ENCODE data around the gene ARHGEF4. TPM values are rescaled to one million over a fixed set of nuclear protein-coding genes. Genes with fewer than 3 reads are reported as not detected.

The ARHGEF4 gene
- total RNA-seq, 2 donors from 2014 or later = 0.77 to 1.5 TPM

DNA sequence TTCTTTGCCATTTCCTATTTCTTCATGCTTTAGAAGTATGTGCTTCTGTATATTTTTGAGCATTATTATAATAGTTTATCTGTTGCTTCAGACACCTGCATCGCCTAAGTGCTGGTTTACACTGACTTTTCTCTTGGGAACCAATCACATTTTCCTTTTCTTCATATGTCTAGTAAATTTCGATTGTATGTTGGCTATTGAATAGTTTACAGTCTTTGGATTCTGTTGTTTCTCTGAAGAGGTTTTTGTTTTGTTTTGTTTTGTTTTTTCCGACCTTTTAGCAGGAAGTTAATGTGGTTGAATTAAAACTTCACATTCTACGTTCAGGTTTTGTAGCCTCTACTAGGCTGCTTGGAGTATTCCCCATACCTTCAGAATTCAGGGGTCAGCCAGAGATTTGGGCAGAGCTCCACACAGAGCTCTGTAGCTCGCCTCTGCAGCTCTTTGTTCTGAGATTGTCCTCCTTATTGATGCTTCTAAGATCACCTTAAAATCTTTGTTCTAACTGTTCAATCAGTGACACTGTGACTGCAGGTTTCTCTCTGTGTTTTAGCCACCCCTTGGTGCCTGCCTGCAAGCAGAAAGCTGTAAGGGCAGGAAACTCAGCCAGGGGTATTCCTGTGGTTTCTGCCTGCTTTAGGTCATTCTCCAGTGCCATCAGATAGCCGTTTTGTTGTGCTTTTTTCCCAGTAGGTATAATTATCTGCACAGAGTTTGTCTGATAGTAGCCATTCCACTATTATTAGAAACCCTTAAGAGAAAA, 173.2 kb downstream of the ARHGEF4 start:
- ATAC-seq = no peak
- Mint-ChIP-seq H3K36me3 (ENCODE audit: low read depth) (no peaks in the 10 kb centered on the region), H3K4me3 (no peak overlapping the region), H3K27me3 (peaks cover 44% of the 10 kb centered on the region), H3K4me1 (peaks cover 10% of the 10 kb centered on the region), H3K27ac (no peak overlapping the region)
- no peaks in the 10 kb centered on the region for H3K9me3 ChIP-seq (ENCODE audit: control insufficient read depth, low read length, poor library complexity, severe bottlenecking)
- no peak for DNase-seq

DNA sequence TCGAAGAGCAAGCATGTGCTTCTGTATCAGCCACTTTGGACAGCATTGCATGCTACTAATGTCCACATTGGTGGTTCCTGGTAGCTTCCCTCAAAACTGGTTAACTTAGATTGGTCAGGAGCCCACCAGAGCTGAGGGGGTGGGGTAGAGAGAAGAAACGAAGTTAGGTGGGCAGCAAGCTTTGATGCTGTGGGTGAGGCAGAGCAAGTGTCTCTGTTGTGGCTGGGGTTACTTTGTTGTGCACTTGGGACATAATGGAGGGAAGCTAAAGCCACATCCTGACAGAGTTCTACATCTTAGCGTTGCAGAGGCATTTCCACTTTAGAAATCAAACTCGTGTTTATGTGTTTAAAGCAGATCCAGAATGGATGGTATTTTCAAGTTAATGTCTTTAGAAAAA, 173.9 kb downstream of the ARHGEF4 start:
- Mint-ChIP-seq H3K4me1 (peaks cover 10% of the 10 kb centered on the region), H3K4me3 (no peak overlapping the region), H3K27me3 (peaks cover 41% of the 10 kb centered on the region), H3K27ac (no peak overlapping the region), H3K36me3 (ENCODE audit: low read depth) (no peaks in the 10 kb centered on the region)
- no peaks in the 10 kb centered on the region for H3K9me3 ChIP-seq (ENCODE audit: control insufficient read depth, low read length, poor library complexity, severe bottlenecking)
- DNase-seq (no peak), ATAC-seq (peak; percentile 30)

- DNase-seq = no peak
- H3K9me3 ChIP-seq (ENCODE audit: control insufficient read depth, low read length, poor library complexity, severe bottlenecking) = no peaks in the 10 kb centered on the region
- Mint-ChIP-seq H3K27me3 (peaks cover 40% of the 10 kb centered on the region), H3K4me1 (peaks cover 10% of the 10 kb centered on the region), H3K27ac (no peak overlapping the region), H3K36me3 (ENCODE audit: low read depth) (no peaks in the 10 kb centered on the region), H3K4me3 (no peak overlapping the region)
- ATAC-seq = no peak
These were observed 174.8 kb downstream of the ARHGEF4 start for GRCh38 chr2:131011486-131011885.

DNA sequence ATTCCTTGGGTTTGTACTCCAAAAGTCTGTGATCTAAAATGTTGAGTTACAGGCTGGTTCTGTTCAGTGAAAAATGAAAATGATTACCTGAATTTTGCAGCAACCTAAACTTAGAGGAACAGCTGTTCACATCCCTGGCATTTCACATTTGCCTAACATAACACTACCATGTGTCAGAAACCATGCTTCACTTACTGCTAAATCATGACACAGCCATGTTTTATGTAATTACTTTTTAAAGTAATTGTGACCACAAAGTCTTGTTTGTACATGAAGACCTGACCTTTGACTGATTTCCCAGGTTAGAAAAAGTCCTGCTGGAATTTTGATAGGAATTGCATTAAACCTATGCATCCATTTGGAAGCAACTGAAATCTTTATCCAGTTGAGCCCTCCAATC, 177.4 kb downstream of the ARHGEF4 start:
- H3K27ac Mint-ChIP-seq = no peak overlapping the region
- no peak for DNase-seq
- H3K27me3 Mint-ChIP-seq = peaks cover 49% of the 10 kb centered on the region
- H3K4me3 Mint-ChIP-seq = no peak overlapping the region
- H3K4me1 Mint-ChIP-seq = peaks cover 15% of the 10 kb centered on the region
- H3K36me3 Mint-ChIP-seq (ENCODE audit: low read depth) = no peaks in the 10 kb centered on the region
- no peak for ATAC-seq
- H3K9me3 ChIP-seq (ENCODE audit: control insufficient read depth, low read length, poor library complexity, severe bottlenecking) = no peaks in the 10 kb centered on the region

DNA sequence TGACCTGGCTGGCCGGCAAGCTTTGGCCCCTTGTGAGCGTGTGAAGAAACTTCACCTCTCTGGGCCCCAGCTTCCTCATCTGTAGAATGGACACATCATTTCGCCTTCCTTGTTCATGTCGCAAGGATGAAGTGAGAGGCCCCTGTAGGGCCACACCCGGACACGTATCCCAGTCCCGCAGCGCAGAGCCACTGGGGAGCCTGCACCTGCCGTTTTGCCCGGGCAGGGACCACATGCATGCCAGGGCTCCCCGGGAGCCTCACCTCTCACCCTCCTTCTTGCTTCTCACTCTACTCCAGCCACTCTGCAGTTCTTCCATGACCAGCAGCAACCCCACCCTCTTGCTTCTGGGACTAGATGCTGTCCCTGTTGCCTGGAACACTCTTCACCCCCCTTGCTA, 179.1 kb downstream of the ARHGEF4 start:
- H3K27ac Mint-ChIP-seq = no peak overlapping the region
- no peaks in the 10 kb centered on the region for H3K36me3 Mint-ChIP-seq (ENCODE audit: low read depth)
- ATAC-seq = no peak
- DNase-seq = no peak
- H3K27me3 Mint-ChIP-seq = peaks cover 42% of the 10 kb centered on the region
- no peak overlapping the region for H3K4me3 Mint-ChIP-seq
- H3K4me1 Mint-ChIP-seq = peaks cover 8% of the 10 kb centered on the region
- no peaks in the 10 kb centered on the region for H3K9me3 ChIP-seq (ENCODE audit: control insufficient read depth, low read length, poor library complexity, severe bottlenecking)

DNA sequence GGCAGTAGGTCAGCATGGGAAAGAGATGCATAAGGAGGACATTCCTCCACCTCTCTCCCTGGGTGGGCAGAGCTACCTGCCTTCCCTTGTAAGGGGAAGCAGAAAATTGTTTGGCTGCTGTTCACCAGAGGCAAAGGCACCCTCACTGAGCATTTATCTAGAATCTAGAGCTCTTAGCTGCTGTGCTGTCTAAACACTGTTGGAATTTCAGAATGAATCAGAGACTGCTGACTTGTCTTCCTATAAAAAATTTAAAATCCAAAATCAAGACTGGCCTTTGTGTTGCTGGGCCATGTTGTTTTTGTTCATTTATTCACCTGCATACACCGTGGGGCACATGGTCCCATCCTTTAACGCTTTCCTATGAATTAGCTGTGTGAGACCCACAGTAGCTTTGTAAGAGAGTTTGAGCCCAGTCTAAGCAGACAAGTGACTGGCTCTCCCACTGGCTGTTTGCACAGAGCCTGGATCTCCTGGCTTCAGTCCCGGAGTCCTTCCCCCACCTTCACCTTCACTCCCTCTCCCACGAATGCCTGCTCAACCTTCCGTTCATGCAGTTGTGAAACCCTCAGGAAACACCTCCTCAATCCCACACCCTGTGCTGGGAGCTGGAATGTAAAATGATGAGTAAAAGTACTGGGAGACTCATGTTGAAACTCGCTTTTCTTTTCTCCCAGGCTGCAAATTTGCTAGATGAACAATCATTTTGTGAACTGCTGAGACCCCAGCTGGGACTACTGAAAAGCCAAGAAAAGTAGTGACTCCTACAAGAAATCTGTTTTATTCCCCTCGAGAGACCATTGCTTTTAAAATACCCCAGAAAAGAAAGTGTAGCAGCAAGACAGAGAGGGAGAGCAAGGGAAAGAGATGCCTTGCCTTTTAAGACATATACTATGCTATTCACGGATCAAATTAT, 180.4 kb downstream of the ARHGEF4 start:
- ATAC-seq (no peak), DNase-seq (no peak)
- H3K9me3 ChIP-seq (ENCODE audit: control insufficient read depth, low read length, poor library complexity, severe bottlenecking) = no peaks in the 10 kb centered on the region
- Mint-ChIP-seq H3K27ac (no peak overlapping the region), H3K27me3 (peaks cover 44% of the 10 kb centered on the region), H3K36me3 (ENCODE audit: low read depth) (no peaks in the 10 kb centered on the region), H3K4me3 (no peak overlapping the region), H3K4me1 (peaks cover 5% of the 10 kb centered on the region)

DNA sequence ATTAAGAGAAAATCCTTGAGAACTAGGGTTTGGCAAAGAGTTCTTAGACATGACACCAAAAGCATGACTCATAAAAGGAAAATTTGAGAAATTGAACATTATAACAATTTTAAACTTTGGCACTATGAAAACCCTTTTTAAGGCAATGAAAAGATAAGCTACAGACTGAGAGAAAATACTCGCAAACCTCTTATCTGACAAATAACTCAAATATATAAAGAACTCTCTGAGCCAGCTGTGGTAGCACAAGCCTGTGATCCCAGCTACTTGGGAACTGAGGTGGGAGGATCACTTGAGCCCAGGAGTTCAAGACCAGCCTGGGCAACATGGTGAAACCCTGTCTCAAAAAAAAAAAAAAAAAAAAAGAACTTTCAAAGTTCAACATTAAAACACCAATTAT, 186.0 kb downstream of the ARHGEF4 start:
- H3K4me1 Mint-ChIP-seq = no peaks in the 10 kb centered on the region
- no peaks in the 10 kb centered on the region for H3K36me3 Mint-ChIP-seq (ENCODE audit: low read depth)
- H3K4me3 Mint-ChIP-seq = no peak overlapping the region
- peaks cover 43% of the 10 kb centered on the region for H3K27me3 Mint-ChIP-seq
- DNase-seq = no peak
- no peaks in the 10 kb centered on the region for H3K9me3 ChIP-seq (ENCODE audit: control insufficient read depth, low read length, poor library complexity, severe bottlenecking)
- ATAC-seq = no peak
- H3K27ac Mint-ChIP-seq = no peak overlapping the region

DNA sequence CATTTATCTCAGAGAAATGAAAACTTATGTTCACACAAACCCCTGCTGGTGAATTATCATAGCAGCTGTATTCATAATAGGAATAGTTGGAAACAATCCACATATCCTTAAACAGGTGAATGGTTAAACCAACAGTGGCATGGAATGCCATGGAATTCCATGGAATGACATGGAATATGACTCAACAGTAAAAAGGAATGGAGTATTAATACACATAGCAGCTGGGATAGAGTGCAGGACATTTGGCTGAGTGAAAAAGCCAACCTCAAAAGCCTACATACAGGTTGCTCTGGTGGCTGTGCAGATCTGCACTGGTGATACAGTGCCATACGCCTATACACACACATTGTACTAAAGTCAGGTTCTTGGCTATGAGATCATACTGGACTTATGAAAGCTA, 187.0 kb downstream of the ARHGEF4 start:
- Mint-ChIP-seq H3K4me1 (no peaks in the 10 kb centered on the region), H3K27ac (no peak overlapping the region), H3K27me3 (peaks cover 36% of the 10 kb centered on the region), H3K36me3 (ENCODE audit: low read depth) (no peaks in the 10 kb centered on the region), H3K4me3 (no peak overlapping the region)
- DNase-seq (no peak), ATAC-seq (no peak)
- H3K9me3 ChIP-seq (ENCODE audit: control insufficient read depth, low read length, poor library complexity, severe bottlenecking) = no peaks in the 10 kb centered on the region

- H3K27ac Mint-ChIP-seq = no peak overlapping the region
- H3K4me3 Mint-ChIP-seq = no peak overlapping the region
- H3K9me3 ChIP-seq (ENCODE audit: control insufficient read depth, low read length, poor library complexity, severe bottlenecking) = no peaks in the 10 kb centered on the region
- DNase-seq (no peak), ATAC-seq (no peak)
- no peaks in the 10 kb centered on the region for H3K36me3 Mint-ChIP-seq (ENCODE audit: low read depth)
- H3K4me1 Mint-ChIP-seq = no peaks in the 10 kb centered on the region
- H3K27me3 Mint-ChIP-seq = peaks cover 33% of the 10 kb centered on the region
These were observed 190.2 kb downstream of the ARHGEF4 start for GRCh38 chr2:131026919-131027318.

DNA sequence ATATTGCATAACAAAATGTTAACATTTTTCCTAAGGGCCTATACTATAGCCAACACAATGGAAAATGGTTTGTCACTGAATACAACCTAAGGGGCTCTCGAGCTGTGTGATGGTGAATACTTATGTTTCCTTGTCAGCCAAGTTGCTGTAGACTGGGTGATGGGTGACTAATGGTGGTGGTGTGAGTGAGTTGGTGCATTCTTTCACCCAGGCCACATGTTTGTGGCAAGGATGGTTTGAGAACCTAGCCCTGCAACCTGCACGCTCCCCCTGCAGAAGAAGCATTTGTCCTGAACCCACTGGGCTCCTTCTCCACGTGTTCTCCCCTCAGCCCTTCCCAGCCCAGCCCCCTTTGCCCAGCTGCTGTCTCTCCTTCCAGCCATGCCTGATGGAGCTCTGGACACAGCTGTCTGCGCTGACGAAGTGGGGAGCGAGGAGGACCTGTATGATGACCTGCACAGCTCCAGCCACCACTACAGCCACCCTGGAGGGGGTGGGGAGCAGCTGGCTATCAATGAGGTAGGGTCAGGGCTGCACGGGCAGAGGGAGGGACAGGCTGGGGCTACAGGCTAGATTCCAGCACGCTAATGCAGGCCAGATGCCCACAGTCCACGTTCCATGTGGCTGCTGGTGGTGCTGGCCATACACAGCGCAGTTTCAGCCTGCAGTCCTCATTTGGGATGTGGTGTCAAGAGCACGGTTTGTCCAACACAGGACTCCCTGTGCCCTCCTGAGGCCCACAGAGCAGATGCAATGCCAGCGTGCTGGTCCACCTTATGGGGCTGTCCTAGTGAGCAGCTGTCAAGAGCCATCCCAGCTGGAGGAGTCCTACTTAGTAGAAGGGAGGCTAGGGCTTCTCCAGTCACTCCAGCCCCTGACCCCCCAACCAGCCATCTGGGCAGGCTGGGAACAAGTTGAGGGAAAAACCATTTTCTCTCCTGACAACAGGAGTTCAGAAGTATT, 191.1 kb downstream of the ARHGEF4 start:
- H3K9me3 ChIP-seq (ENCODE audit: control insufficient read depth, low read length, poor library complexity, severe bottlenecking) = no peaks in the 10 kb centered on the region
- Mint-ChIP-seq H3K27me3 (peaks cover 27% of the 10 kb centered on the region), H3K36me3 (ENCODE audit: low read depth) (no peaks in the 10 kb centered on the region), H3K4me3 (no peak overlapping the region), H3K4me1 (no peaks in the 10 kb centered on the region), H3K27ac (no peak overlapping the region)
- DNase-seq = no peak
- no peak for ATAC-seq

GRCh38 chr2:131029812-131030211, 193.1 kb downstream of the ARHGEF4 start:
- Mint-ChIP-seq H3K4me1 (no peaks in the 10 kb centered on the region), H3K27me3 (peaks cover 31% of the 10 kb centered on the region), H3K36me3 (ENCODE audit: low read depth) (no peaks in the 10 kb centered on the region), H3K27ac (no peak overlapping the region), H3K4me3 (no peak overlapping the region)
- ATAC-seq = no peak
- DNase-seq = no peak
- H3K9me3 ChIP-seq (ENCODE audit: control insufficient read depth, low read length, poor library complexity, severe bottlenecking) = no peaks in the 10 kb centered on the region

GRCh38 chr2:131030478-131030971, 193.8 kb downstream of the ARHGEF4 start:
- Mint-ChIP-seq H3K4me1 (no peaks in the 10 kb centered on the region), H3K36me3 (ENCODE audit: low read depth) (no peaks in the 10 kb centered on the region), H3K27me3 (peaks cover 32% of the 10 kb centered on the region), H3K4me3 (no peak overlapping the region), H3K27ac (no peak overlapping the region)
- DNase-seq = no peak
- no peaks in the 10 kb centered on the region for H3K9me3 ChIP-seq (ENCODE audit: control insufficient read depth, low read length, poor library complexity, severe bottlenecking)
- ATAC-seq = no peak

GRCh38 chr2:131031431-131031841, 194.7 kb downstream of the ARHGEF4 start:
- ATAC-seq (no peak), DNase-seq (no peak)
- H3K36me3 Mint-ChIP-seq (ENCODE audit: low read depth) = no peaks in the 10 kb centered on the region
- no peak overlapping the region for H3K4me3 Mint-ChIP-seq
- H3K9me3 ChIP-seq (ENCODE audit: control insufficient read depth, low read length, poor library complexity, severe bottlenecking) = no peaks in the 10 kb centered on the region
- peaks cover 31% of the 10 kb centered on the region for H3K27me3 Mint-ChIP-seq
- H3K4me1 Mint-ChIP-seq = no peaks in the 10 kb centered on the region
- no peak overlapping the region for H3K27ac Mint-ChIP-seq
